ENCODE data around the gene CDC42SE1.

The CDC42SE1 gene

GRCh38 chr1:151051356-151052009 is 7.9 kb downstream of the CDC42SE1 start:
- DNase-seq, result no peak

GRCh38 chr1:151050051-151050688 is 9.3 kb downstream of the CDC42SE1 start:
- no peak for DNase-seq

- no peak for DNase-seq
Measured at GRCh38 chr1:151049458-151049857, 10.0 kb downstream of the CDC42SE1 start.

GRCh38 chr1:151048645-151049032 is 10.8 kb downstream of the CDC42SE1 start:
- DNase-seq, result no peak

- DNase-seq, result peak; percentile 63
Measured at GRCh38 chr1:151047925-151048644, 11.3 kb downstream of the CDC42SE1 start.

- DNase-seq, result peak; percentile 58
Measured at GRCh38 chr1:151047591-151047924, 11.9 kb downstream of the CDC42SE1 start, which contains the start of gene C1orf56. TSS of gene C1orf56 (plus strand) at chr1:151047751. CDS start at chr1:151047848, 97 bp downstream.

DNA sequence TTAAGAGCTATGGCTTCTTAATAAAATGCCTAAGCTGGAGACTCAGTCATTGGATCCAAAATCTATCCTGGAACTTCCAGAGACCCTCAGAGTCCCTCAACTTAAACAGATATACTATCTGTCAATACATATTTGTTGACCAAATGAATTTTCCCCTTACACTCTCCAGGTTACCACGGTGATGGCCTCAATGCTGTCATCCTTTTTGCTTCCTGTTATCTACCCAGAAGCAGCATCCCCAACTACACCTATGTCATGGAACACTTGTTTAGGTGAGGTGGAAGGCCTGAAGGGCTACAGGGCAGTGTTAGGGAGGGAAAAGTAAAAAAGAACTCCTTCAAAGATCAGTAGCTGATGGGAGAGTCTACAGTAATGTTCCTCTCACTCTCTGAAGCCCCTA is 16.3 kb downstream of the CDC42SE1 start:
- no peak for DNase-seq

- no peak for DNase-seq
Measured at GRCh38 chr1:151039521-151039920, 19.9 kb downstream of the CDC42SE1 start.

DNA sequence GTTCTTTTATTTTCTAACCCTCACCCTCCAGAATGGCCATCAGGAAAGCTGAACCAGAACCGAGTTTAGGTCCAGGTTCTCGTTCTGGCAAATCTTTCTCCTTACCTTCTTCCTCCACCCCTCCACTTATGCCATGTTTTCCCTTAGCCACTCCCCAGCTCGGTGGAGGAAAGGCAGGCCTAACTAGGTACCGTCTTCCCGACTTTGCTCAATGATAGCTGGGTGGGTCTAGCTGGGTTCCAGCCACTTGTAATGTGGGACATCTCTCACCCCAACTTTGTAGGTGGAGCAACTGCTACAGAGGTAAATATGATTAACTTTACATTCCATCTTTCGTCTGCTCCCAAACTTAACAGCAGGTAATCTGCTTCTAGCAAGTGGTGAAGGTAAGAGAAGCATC is 22.4 kb downstream of the CDC42SE1 start:
- DNase-seq, result no peak

- DNase-seq, result no peak
Measured at GRCh38 chr1:151036356-151036755, 23.1 kb downstream of the CDC42SE1 start, which contains the start of gene BNIPL. TSS of gene BNIPL (plus strand) at chr1:151036586. CDS start at chr1:151036726, 140 bp downstream.

GRCh38 chr1:151035167-151035566 is 24.3 kb downstream of the CDC42SE1 start:
- DNase-seq, result no peak

- no peak for DNase-seq
Measured at GRCh38 chr1:151032164-151032563, 27.3 kb downstream of the CDC42SE1 start.

DNA sequence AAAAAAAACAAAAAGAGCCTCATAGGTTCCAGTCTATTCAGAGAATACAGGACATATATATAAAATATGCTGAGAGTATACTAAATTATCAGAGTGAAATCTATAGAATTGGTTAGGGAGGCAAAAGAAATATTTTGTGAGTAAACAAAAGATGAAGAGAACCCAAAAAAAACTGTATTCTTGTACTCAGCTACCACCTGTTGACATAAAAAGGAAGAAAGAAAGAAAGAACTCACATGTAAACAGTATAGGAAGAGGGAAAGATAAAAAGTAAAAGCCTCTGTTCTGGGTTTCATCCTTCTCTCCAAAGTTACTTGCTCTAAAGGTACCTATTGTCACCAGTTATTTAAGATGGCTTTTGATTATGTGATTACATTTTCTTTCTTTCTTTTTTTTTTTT is 33.0 kb downstream of the CDC42SE1 start:
- no peak for DNase-seq

DNA sequence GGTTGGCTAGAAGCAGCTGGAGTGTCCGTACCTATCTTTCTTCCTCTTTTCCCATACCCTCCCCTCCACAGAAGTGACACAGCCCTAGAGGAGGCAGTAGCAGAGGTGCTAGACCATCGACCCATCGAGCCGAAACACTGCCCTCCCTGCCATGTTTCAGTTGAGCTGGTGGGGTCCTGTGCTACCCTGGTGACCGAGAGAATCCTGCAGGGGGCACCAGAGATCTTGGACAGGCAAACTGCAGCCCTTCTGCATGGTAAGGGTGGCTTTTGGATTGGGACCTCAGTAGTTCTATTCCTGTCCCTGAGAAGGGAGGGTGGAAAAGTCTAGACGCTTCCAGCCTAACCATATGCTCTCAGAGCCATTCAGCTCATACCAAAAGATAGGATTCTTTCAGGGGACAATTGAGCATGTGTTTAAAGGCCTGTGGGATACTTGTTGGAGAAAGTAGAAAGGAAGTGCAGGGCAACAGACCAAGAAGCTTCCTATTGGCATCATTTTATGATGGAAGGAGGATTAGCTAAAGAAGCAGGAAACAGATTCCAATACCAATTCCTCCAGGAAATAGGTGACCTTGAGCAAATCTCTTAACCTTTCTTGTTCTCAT is 34.8 kb downstream of the CDC42SE1 start:
- DNase-seq, result peak; percentile 84

DNA sequence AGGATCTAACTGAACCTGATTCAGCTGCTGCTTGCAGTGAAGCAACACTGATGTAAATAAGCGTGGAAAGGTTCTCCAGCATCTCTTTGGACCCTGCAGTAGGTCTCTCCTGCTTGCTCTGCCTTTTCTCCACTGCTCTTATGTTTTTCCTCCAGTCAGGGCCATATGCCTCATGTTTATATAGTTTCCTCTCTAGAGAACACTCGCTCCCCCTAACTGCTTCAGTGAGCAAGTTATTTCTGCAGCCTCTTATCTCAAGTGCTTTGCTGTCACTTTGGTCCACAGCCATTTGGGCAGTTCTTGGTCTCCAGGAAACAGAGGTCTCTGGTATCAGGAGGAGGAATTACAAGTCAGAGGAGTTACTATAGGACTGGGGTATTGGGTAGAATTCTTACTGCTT is 45.9 kb downstream of the CDC42SE1 start:
- no peak for DNase-seq

- no peak for DNase-seq
Measured at GRCh38 chr1:151012684-151013471, 46.5 kb downstream of the CDC42SE1 start.

DNA sequence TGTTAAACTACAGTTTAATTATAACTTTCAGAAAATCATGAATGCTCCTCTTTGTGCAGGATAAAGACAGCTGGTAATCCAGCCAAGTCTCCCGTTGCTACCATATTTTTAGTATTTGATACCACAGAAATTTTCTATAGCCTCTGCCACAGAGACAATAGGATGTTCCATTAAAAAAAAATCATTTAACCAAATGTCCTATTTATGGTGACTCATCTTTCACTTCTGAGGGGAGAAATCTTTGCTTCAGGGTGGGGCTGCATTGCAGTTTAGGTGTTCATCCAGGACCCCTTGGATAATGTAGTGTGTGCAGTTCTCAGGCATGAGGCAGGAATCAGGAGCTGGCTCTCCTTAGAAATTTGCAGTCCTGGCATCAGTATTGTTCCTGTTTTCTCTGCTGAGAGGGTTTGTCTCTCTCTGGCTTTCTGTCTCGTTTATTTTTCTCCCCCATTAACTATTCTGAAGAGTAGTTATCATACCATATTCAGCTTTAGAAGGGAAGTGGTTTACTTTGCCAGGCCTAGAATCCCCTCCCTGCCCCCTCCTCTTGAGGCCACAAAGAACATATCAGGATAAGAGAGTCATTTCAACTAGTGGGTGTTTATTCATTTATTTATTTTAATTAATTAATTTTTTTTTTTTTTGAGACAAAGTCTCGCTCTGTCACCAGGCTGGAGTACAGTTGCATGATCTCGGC is 48.1 kb downstream of the CDC42SE1 start:
- DNase-seq, result no peak

DNA sequence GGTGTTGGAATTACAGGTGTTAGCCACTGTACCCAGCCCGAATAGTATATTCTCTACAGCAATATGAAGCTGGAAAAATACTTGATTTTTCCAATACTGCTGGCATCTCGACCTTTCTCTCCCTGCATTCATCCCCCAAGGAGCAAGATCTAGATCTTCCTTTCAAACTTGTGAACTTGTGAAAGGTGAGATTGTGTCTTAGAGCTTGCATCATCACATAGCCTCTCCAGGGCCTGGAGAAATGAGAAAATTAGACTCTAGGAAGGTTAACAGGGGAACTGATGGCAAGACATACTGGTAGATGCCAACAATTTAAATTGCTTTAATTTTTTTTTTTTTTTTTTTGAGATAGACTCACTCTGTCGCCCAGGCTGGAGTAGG is 49.1 kb downstream of the CDC42SE1 start:
- DNase-seq, result no peak

- no peak for DNase-seq
Measured at GRCh38 chr1:151009674-151010345, 49.6 kb downstream of the CDC42SE1 start.

GRCh38 chr1:151009206-151009587 is 50.2 kb downstream of the CDC42SE1 start:
- DNase-seq, result no peak

All from CD4-positive, alpha-beta T cell treated with Interferon gamma for 1 hour (primary cell).